Activated T-helper 9 cell treated with anti-CD3 and anti-CD28 coated beads, Interleukin-2, amount 50 U/mL, for 16 hours (primary cell): Measurements from ENCODE around the gene CHD5.

Source experiments
- DNase-seq: peaks from one replicate; pipeline ENCODE4 v3.0.0-alpha.2; 2020; ENCODE audit warnings: low read depth

Gene CHD5

GRCh38 chr1:6112690-6113005 is 67.5 kb downstream of the CHD5 start:
- no peak for DNase-seq

GRCh38 chr1:6111991-6112689 is 68.0 kb downstream of the CHD5 start:
- no peak for DNase-seq

- DNase-seq: no peak
Observed at GRCh38 chr1:6111571-6111970, 68.5 kb downstream of the CHD5 start.

DNA sequence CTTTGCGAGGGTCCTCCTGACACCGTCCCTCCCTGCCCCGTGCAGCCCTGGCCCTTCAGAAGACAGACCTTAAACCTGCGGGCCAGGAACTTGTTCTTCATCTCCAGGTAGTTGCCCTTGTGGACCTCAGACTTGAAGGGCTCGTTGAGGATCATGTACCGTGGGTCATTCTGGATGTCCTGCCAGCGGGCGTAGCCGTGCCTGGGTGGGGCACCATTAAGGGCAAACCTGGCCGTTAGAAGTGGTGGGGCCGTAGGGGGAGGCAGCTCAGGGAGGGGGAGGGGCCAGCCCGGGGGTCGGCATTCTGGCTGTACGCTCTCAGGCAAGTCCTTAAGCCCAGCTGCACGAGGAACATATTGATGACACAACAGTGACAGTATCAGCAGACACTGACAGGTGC is 69.8 kb downstream of the CHD5 start:
- no peak for DNase-seq

- DNase-seq: no peak
Observed at GRCh38 chr1:6109688-6110087, 70.4 kb downstream of the CHD5 start.

DNA sequence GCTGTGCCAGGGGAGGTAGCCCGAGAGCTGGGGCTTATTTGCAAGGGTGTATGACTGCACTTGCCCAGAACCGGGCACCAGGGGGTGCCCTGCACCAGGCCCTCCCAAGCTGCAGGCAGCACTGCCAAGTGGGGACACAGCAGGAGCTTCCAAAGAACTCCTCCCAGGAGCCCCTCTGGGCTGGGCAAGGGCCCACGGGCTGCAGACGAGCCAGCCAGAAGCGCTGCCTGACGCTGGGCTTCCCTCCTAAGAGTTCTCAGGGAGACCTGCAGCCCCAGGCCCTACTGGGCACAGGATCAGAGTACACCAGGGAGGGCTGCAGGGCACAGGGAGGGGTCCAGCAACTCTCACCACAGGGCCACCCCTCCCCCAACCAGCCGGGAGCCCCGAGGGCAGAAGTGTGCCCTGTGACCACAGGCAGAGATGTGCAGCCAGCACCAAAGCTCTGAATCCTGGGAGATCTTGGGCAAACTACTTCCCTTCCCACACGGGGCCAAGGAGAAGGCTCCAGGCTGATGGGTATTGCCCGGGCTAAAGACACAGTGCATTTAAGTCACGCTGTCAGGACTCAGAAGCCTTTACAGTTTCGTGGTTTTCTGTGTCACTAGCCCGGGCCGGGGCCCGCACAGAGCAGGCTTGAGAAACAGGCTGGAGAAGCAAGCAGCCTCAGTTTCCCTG is 71.0 kb downstream of the CHD5 start:
- no peak for DNase-seq

- no peak for DNase-seq
Observed at GRCh38 chr1:6108476-6108875, 71.6 kb downstream of the CHD5 start.

- DNase-seq: no peak
Observed at GRCh38 chr1:6107409-6108356, 72.4 kb downstream of the CHD5 start.

DNA sequence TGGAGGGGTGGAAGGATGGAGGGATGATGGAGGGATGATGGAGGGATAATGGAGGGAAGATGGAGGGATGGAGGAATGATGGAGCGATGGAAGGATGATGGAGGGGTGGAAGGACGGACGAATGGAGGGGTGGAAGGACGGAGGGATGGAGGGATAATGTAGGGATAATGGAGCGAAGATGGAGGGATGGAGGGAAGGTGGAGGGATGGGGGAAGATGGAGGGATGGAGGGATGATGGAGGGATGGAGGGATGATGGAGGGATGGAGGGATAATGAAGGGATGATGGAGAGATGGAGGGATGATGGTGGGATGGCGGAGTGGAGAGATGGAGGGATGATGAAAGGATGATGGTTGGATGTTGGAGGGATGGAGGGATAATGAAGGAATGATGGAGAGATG is 73.1 kb downstream of the CHD5 start:
- no peak for DNase-seq

DNA sequence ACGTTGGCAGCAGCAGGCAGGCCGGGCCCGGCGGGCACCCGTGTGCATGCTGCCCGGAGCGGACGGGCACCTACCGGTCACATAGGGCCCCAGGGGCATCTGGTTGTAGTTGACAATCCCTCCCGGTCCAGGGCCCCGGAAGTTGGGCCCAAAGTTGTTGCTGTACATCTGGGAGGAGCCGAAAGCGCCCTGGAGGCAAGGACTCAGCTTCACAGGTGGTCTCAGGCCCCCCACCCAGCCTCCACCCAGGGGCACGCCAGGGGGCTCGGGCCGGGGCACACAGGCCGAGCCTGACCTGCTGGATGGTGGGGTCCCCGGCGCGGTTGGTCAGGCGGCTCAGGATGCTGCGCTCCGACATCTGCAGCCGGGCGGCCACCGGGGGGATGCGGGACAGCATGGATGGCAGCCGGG is 73.8 kb downstream of the CHD5 start:
- DNase-seq: no peak

- no peak for DNase-seq
Observed at GRCh38 chr1:6105763-6106162, 74.4 kb downstream of the CHD5 start.

DNA sequence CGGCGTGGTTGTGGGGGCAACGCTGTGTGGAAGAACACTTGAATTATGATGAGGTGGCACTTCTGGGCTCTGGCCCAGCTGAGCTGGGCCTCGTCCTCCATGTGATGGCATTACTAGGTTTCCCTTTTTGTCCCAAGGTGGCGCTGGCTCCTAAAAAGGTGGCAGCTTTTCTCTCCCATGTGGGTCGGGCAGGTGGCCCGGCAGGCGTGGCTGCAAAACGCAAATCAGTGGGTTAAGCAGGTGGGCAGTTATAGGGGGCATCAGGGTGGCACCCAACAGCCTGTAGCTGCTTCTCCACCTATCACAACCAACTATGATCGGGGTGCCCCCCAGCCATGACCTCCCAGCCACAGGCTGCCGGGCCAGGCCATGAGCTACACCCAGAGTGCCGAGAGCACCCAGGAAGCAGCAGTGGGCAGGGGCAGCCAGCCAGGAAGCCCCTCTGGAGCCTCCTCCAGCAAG is 74.9 kb downstream of the CHD5 start:
- DNase-seq: no peak

DNA sequence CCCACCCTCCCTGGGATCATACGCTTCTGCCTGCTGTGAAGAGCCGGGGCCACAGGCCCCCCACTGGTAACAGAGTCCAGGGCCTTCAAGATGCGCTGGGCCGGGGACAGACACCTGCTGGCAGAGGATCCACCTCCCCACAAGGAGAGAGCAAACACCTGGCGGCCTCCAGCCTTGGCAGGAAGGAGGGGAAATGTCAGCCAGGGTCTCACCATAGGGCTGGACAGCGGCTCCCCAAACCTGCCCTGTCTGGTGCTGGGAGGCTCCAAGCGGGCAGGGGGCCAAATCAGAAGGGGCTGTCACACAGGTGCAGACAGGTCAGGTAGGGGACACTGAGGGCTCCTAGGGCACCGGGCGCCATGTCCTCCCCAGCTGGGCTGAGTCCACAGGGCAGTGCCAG is 75.5 kb downstream of the CHD5 start:
- DNase-seq: no peak

- DNase-seq: no peak
Observed at GRCh38 chr1:6103854-6104530, 76.1 kb downstream of the CHD5 start.

DNA sequence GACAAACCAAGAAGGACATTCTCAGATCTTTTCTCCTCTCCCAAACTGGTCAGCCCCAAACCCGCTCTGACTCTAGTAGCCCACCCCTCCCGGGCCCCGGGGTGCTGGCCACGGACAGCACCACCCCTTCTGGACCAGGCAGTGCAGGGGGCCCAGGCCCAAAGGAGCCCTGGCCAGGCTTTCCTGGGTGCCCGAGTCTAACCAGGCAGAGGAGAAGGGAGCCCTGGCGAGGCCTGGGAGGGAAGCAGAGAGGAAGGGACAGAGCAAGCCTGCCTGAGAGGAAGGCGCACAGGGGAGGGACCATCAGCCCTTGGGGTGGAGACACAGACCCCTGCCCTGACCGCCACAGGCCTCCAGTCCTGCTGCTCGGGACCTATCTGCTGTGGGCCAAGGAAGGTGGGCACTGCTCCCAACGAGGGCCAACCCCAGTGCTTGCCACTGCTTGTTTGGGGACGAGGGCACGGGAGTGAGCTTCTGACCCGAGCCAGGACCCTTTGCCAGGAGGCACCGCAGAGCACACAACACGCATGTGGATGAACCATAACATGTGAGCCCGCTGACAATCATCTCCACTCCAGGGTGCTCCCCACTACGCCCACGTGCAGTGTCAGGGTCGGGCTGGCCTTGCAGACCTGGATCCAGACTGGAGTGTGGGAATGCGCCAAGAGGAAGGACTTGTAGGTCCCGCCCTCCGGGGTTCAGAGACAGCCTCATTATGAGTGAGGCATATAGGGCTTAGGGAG is 76.8 kb downstream of the CHD5 start:
- no peak for DNase-seq

DNA sequence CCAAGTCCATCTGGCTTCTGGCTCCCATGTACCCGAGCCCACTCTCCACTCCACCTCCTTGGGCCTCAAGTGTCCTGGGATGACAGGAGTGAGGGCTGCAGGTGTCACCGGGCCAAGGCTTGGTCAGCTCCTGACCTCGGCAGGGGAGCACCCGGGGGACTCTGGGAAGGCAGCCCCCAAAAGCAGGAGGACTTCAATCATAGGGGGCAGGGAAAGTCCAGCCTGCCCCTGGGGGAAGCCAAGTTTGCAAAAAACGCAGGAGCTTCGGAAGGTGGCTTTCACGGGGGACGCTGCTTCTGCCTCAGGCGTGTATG is 77.6 kb downstream of the CHD5 start:
- DNase-seq: no peak

DNA sequence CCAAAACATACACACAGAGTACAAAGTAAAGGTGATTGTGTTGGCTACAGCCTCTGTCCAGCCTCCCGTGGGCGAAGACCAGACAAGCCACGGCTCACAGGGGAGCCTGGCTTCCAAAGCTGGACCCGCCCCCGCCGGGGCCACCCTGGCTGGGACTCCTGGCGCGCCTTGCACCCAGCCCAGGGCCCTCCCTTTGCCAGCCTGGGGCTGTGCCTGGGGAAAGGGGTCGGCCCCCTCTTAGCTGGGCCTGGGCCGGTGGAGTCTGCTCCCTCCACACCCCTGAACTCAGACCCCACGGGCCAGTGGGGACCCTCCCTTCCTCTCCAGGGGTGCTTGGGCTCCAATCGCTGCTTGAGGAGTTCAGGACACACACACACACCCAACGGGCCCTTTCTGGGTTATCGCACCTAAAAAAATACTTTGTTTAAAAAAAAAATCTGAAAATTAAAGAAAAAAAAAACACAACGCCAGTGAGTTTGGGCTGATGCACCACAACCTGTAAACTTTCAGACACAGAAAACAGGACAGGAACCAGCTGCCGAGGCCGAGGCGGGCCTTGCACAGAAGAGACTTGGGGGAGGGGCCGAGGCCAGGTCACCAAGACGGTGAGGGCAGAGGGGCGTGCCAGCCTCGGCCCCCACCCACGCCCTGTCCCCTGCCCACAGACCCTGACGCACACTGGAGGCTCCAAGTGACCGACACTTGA is 78.1 kb downstream of the CHD5 start:
- DNase-seq: no peak

DNA sequence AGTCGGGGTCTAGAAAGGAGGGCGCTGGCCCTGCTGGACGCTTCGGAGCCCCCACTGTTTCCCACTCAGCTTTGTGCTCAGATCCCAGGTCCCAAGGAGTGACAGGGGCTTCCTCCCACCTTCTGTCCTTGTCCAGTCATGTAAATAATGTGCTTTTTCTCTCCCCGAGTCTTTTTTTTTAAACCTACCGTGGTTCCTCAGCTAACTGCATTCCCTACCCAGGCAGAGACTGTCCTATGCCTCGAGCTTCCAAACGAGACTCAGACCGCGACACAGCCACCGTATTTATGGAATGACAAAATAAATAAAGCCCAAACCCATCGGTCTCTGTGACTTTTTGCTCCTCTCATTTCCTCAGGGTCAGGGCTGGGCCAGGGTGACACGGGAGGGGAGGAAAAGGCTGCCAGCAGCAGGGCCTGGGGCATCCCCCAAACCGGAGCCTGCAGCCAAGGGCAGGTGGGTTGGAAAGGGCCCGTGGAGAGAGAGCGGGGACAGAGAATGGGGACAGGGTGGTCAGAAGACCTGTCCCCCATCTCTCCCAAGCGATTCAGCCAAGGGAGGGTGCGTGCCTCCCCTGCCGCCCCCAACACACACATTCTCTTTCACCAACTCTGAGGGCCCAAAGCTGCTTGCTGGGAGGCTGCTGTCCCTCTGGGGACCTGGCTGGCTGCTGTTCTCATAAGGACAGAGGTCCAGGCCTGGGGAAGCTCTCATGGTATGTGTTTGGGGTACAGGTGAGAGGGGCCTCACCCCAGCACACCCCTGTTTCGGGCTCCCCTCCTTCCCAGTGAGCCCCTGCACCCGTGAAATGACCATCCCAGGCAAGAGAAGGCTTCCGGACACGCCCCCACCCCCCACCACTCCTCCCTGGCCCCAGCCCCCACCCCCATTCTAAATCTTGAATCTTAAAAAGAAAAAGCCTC is 79.0 kb downstream of the CHD5 start:
- DNase-seq: no peak

DNA sequence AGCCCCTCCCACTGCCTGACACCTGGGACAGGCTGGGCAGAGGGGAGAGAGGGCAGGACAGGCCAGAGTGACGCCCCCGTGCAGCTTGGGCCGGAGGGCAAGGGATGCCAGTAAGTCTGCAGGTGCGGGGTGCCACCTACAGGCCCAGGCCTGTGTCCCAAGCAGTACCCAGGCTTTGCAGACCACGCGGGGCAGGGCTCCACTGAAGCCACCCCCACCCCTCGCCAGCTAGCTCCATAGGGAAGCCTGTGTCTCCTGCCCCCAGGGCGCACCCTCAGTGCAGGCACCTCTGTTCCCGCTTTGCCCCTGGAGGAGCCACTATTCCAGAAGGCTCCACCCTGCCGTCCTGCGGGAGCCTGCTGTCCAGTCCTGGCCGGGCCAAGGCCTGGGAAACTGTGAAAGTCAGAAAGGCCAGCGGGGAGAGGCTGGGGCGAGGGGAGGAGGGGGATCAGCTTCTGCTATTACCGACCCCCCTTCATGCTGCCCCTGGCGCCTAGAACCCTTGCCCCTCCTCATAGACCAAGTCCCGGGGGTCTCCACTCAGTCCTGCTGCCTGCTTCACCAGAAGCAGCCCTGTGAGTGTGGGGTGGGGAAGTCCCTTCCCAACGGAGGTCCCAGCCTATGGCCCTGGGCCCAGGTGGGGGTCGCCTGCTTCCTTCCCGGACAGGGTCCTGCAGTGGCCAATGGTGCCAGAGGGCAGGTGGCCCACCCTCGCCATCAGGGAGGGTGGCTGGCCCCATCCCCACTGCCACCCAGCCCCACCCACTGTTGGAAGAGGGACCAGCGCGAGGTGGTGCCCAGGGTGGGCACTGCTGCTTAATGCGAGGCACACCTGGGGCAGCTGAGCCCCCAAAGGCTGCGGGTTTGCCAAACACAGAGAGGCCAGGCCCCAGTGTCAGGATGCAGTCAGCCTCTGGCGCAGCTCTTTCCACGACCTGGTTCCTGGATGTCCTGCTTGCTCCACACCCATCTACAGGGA is 80.0 kb downstream of the CHD5 start:
- no peak for DNase-seq
